GM12878 (cell line): ENCODE data around the gene SCARB1. TPM values are rescaled to one million over a fixed set of nuclear protein-coding genes. Genes with fewer than 3 reads are reported as not detected.

Experiments
- ATAC-seq: fragments of 200-7000 bp; cut with Tn5 transposase; 3 replicates; pipeline ENCODE4 v1.9.1; 2020; ENCODE audit warnings: mild to moderate bottlenecking, moderate library complexity
- BruUV-seq: library from RNA; stranded (reverse); fragments of 400-500 nt; replicated peaks from 2 replicates; lab custom pipeline; 2021; lab: Mats Ljungman, UMichigan
- CTCF ChIA-PET: fragments of 300-600 bp; sonication (Branson Sonifier 250); formaldehyde crosslinking; extraction: SDS; loops from one replicate; lab custom pipeline; 2021; ENCODE audit warnings: inconsistent platforms; lab: Yijun Ruan, JAX
- POLR2A ChIA-PET: fragments of 350-600 bp; formaldehyde crosslinking; extraction: SDS; loops from one replicate; lab custom pipeline; 2021; ENCODE audit warnings: inconsistent platforms; lab: Charles Lee
- RAD21 ChIA-PET: fragments of 300-600 bp; sonication (Branson Sonifier 250); formaldehyde crosslinking; loops from one replicate; lab custom pipeline; 2023; ENCODE audit warnings: antibody characterized with exemption; ENCODE audit not compliant: unreplicated experiment; lab: Charles Lee
- SMC1A ChIA-PET: fragments of 300-600 bp; sonication (Branson Sonifier 250); formaldehyde crosslinking; loops from one replicate; lab custom pipeline; 2023; ENCODE audit not compliant: unreplicated experiment, uncharacterized antibody; lab: Charles Lee
- DNase-seq: peaks from one replicate; pipeline ENCODE4 v3.0.0-alpha.2; 2011; ENCODE audit warnings: low read depth, low spot score
- FAIRE-seq: peaks from 3 replicates; lab custom pipeline; 2011; peaks lifted over from hg19 to GRCh38; lab: Jason Lieb, UNC
- H2AFZ ChIP-seq: 2 replicates; pipeline ENCODE4 v1.6.0; 2011; ENCODE audit warnings: low read depth, low read length, control low read depth; ENCODE audit not compliant: control insufficient read depth
- H3K27ac ChIP-seq: 2 replicates; pipeline ENCODE4 v1.5.1; 2011; ENCODE audit warnings: control low read depth; ENCODE audit not compliant: control insufficient read depth, insufficient read depth
- H3K27me3 ChIP-seq, 2 experiments: replicated peaks in 1 of 2; 2 replicates each; pipeline versions ENCODE4 v1.6.0 to v1.6.1; 2011; ENCODE audit warnings: low read length in 1 of 2; ENCODE audit not compliant: control insufficient read depth in 2 of 2, insufficient read depth in 2 of 2
- H3K36me3 ChIP-seq, 2 experiments: 2 replicates each; pipeline ENCODE4 v1.5.1; 2011; ENCODE audit warnings: low read length in 1 of 2; ENCODE audit not compliant: control insufficient read depth in 2 of 2, insufficient read depth in 2 of 2
- H3K4me1 ChIP-seq: 2 replicates; pipeline ENCODE4 v1.6.1; 2011; ENCODE audit warnings: mild to moderate bottlenecking, low read length, moderate library complexity, mixed read lengths; ENCODE audit not compliant: control insufficient read depth, insufficient read depth
- H3K4me2 ChIP-seq: 2 replicates; pipeline ENCODE4 v1.6.0; 2011; ENCODE audit warnings: control low read depth; ENCODE audit not compliant: control insufficient read depth, insufficient read depth
- H3K4me3 ChIP-seq: fragments of 200-600 bp; sonication (generic); 2 replicates; pipeline ENCODE4 v1.5.1; 2016
- H3K79me2 ChIP-seq: 2 replicates; pipeline ENCODE4 v1.6.0; 2011; ENCODE audit warnings: low read length; ENCODE audit not compliant: control insufficient read depth, insufficient read depth
- H3K9ac ChIP-seq: 2 replicates; pipeline ENCODE4 v1.8.0; 2011; ENCODE audit warnings: low read length, control low read depth, mixed read lengths; ENCODE audit not compliant: control insufficient read depth, insufficient read depth
- H3K9me3 ChIP-seq: replicated peaks from 3 replicates; pipeline ENCODE4 v1.5.1; 2011; ENCODE audit warnings: mild to moderate bottlenecking, low read length; ENCODE audit not compliant: control insufficient read depth, insufficient read depth
- H4K20me1 ChIP-seq: 2 replicates; pipeline ENCODE4 v1.6.0; 2011; ENCODE audit not compliant: control insufficient read depth, insufficient read depth
- CHD1 ChIP-seq: IDR thresholded peaks from 2 replicates; pipeline ENCODE4 v1.6.1; 2012; ENCODE audit warnings: low read depth, low read length, improper control_type of control experiment
- JUNB ChIP-seq: IDR thresholded peaks from 2 replicates; pipeline ENCODE4 v1.6.1; 2016; ENCODE audit warnings: antibody characterized with exemption, mild to moderate bottlenecking
- SKIL ChIP-seq: fragments of 450-650 bp; IDR thresholded peaks from 2 replicates; pipeline ENCODE4 v1.6.1; 2017; ENCODE audit warnings: mild to moderate bottlenecking, low read depth, inconsistent platforms; ENCODE audit not compliant: poor library complexity, severe bottlenecking
- SRF ChIP-seq, 2 experiments: IDR thresholded peaks; 2 replicates each; pipeline ENCODE4 v1.6.1; 2011; ENCODE audit warnings: low read depth in 2 of 2, low read length in 2 of 2, mild to moderate bottlenecking in 1 of 2, moderate library complexity in 1 of 2
- WGBS: methylation state at CpG from one replicate; pipeline ENCODE4 v1.1.6; 2016; ENCODE audit warnings: low lambda C conversion rate; ENCODE audit not compliant: insufficient replicate concordance, insufficient coverage; ENCODE audit errors: missing lambda C conversion rate; 5-methylcytosine and 5-hydroxymethylcytosine counted together
- in situ Hi-C: fragments of 300-500 bp; cut with MboI; formaldehyde crosslinking; loops from 9 replicates; pipeline ENCODE4 v1.14.3; 2018; ENCODE audit warnings: mixed read lengths
- intact Hi-C: fragments of 100-400 bp; cut with micrococcal nuclease; formaldehyde crosslinking; loops from one replicate; pipeline ENCODE4 v1.14.2; 2022; ENCODE audit not compliant: unreplicated experiment
- polyA plus RNA-seq, 11 experiments: library from polyadenylated mRNA; depleted of rRNA in 4 of 11; unstranded in 6 of 11; stranded (reverse) in 5 of 11; fragments of >200 nt; fragmentation: Nextera tagmentation in 4 of 11; fragmentation: Illumina TruSeq in 1 of 11; extraction: Ambion mirVana in 4 of 11; extraction: Trizol in 1 of 11; gene quantifications; 1 replicate in 1 of 11; 2 replicates in 10 of 11; pipeline versions ENCODE4 v1.2.1 to v1.2.3, GENCODE V29; 2011 to 2016; ENCODE audit warnings: inconsistent platforms in 2 of 11, missing spikeins in 2 of 11, low read depth in 1 of 11
- total RNA-seq, 4 experiments: library from RNA; depleted of rRNA in 3 of 4; stranded (reverse); fragments of >200 nt in 3 of 4; fragmentation: Illumina TruSeq in 1 of 4; extraction: Trizol in 1 of 4; gene quantifications; 2 replicates each; pipeline versions ENCODE4 v1.2.1 to v1.2.3, GENCODE V29; 2013 to 2021
- TF ChIP-seq, protein P1 (sequence below): IDR thresholded peaks from 2 replicates; pipeline ENCODE4 v1.6.1; 2012; ENCODE audit warnings: improper control_type of control experiment, low read depth, low read length; ENCODE audit not compliant: insufficient replicate concordance

The SCARB1 gene
- total and polyA plus RNA-seq, 10 of the 15 experiments (the other 5 are each of a cell fraction or from before 2014, with no cell fraction given), result 0.34 to 104 (median 63.1) TPM

- ChIA-PET CTCF (interaction anchor here (0.6 kb wide), 1 partner anchor 360 kb away, joined by 3 read pairs; no protein-coding TSS in a partner anchor), SMC1A (no interaction called here), RAD21 (no interaction called here), POLR2A (no interaction called here)
- no peak for TF ChIP-seq JUNB
- Histone ChIP-seq H3K79me2 (no peaks in the 10 kb centered on the region), H3K4me2 (no peak overlapping the region), H3K36me3 (no peaks in the 10 kb centered on the region), H3K27ac (no peak overlapping the region), H3K4me1 (no peaks in the 10 kb centered on the region), H3K9ac (no peak overlapping the region), H3K9me3 (no peaks in the 10 kb centered on the region; the same call in 2 of the 3 replicates), H4K20me1 (no peaks in the 10 kb centered on the region), H2AFZ (no peak overlapping the region), H3K4me3 (no peak overlapping the region), H3K27me3 (no peaks in the 10 kb centered on the region; a peak in 1 of 4 replicates)
- DNase-seq (no peak), ATAC-seq (no peak), FAIRE-seq (no peak)
- WGBS, result 55% methylated on average over 34 of the region's 34 CpGs
- no TSS peak for BruUV-seq
- in situ Hi-C loops, result no loop called here
- intact Hi-C loops, result no loop called here
Observed at GRCh38 chr12:124738636-124739467, 124.8 kb downstream of the SCARB1 start.

GRCh38 chr12:124737772-124738635 is 125.7 kb downstream of the SCARB1 start:
- BruUV-seq, result no TSS peak
- Histone ChIP-seq H3K27ac (no peak overlapping the region), H3K79me2 (no peaks in the 10 kb centered on the region), H4K20me1 (no peaks in the 10 kb centered on the region), H3K9ac (no peak overlapping the region), H3K36me3 (no peaks in the 10 kb centered on the region), H3K9me3 (no peaks in the 10 kb centered on the region; the same call in 2 of the 3 replicates), H3K4me2 (no peak overlapping the region), H3K27me3 (no peaks in the 10 kb centered on the region; a peak in 1 of 4 replicates), H3K4me1 (no peaks in the 10 kb centered on the region), H3K4me3 (no peak overlapping the region), H2AFZ (no peak overlapping the region)
- POLR2A ChIA-PET, result interaction anchor here (1.0 kb wide), 1 partner anchor 49 kb away, joined by 5 read pairs; no protein-coding TSS in a partner anchor
- WGBS, result 68% methylated on average over 15 of the region's 15 CpGs
- in situ Hi-C loops (no loop called here), intact Hi-C loops (no loop called here)
- FAIRE-seq, result no peak
- SMC1A ChIA-PET, result no interaction called here
- DNase-seq, result no peak
- CTCF ChIA-PET, result interaction anchor here (0.6 kb wide), 1 partner anchor 361 kb away, joined by 3 read pairs; no protein-coding TSS in a partner anchor
- RAD21 ChIA-PET, result no interaction called here
- no peak for ATAC-seq
- TF ChIP-seq, protein P1, sequence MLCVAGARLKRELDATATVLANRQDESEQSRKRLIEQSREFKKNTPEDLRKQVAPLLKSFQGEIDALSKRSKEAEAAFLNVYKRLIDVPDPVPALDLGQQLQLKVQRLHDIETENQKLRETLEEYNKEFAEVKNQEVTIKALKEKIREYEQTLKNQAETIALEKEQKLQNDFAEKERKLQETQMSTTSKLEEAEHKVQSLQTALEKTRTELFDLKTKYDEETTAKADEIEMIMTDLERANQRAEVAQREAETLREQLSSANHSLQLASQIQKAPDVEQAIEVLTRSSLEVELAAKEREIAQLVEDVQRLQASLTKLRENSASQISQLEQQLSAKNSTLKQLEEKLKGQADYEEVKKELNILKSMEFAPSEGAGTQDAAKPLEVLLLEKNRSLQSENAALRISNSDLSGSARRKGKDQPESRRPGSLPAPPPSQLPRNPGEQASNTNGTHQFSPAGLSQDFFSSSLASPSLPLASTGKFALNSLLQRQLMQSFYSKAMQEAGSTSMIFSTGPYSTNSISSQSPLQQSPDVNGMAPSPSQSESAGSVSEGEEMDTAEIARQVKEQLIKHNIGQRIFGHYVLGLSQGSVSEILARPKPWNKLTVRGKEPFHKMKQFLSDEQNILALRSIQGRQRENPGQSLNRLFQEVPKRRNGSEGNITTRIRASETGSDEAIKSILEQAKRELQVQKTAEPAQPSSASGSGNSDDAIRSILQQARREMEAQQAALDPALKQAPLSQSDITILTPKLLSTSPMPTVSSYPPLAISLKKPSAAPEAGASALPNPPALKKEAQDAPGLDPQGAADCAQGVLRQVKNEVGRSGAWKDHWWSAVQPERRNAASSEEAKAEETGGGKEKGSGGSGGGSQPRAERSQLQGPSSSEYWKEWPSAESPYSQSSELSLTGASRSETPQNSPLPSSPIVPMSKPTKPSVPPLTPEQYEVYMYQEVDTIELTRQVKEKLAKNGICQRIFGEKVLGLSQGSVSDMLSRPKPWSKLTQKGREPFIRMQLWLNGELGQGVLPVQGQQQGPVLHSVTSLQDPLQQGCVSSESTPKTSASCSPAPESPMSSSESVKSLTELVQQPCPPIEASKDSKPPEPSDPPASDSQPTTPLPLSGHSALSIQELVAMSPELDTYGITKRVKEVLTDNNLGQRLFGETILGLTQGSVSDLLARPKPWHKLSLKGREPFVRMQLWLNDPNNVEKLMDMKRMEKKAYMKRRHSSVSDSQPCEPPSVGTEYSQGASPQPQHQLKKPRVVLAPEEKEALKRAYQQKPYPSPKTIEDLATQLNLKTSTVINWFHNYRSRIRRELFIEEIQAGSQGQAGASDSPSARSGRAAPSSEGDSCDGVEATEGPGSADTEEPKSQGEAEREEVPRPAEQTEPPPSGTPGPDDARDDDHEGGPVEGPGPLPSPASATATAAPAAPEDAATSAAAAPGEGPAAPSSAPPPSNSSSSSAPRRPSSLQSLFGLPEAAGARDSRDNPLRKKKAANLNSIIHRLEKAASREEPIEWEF, result no peak
- TF ChIP-seq SRF (IDR thresholded peaks at IDR 0.05; ENCODE audit: low read depth in 2 of 2, low read length in 2 of 2), result no peak
- TF ChIP-seq SKIL, result no peak
- TF ChIP-seq CHD1, result no peak
